HG03045 (cell line): Measurements from ENCODE around the gene PACRG.

Experiments used
- ATAC-seq: cut with Tn5 transposase; IDR thresholded peaks from one replicate; pipeline ENCODE4 v1.9.1; 2021; ENCODE audit warnings: mild to moderate bottlenecking, moderate library complexity; ENCODE audit not compliant: unreplicated experiment

Gene PACRG

GRCh38 chr6:163341224-163342061 lies 613.7 kb downstream of the PACRG start:
- no peak for ATAC-seq

DNA sequence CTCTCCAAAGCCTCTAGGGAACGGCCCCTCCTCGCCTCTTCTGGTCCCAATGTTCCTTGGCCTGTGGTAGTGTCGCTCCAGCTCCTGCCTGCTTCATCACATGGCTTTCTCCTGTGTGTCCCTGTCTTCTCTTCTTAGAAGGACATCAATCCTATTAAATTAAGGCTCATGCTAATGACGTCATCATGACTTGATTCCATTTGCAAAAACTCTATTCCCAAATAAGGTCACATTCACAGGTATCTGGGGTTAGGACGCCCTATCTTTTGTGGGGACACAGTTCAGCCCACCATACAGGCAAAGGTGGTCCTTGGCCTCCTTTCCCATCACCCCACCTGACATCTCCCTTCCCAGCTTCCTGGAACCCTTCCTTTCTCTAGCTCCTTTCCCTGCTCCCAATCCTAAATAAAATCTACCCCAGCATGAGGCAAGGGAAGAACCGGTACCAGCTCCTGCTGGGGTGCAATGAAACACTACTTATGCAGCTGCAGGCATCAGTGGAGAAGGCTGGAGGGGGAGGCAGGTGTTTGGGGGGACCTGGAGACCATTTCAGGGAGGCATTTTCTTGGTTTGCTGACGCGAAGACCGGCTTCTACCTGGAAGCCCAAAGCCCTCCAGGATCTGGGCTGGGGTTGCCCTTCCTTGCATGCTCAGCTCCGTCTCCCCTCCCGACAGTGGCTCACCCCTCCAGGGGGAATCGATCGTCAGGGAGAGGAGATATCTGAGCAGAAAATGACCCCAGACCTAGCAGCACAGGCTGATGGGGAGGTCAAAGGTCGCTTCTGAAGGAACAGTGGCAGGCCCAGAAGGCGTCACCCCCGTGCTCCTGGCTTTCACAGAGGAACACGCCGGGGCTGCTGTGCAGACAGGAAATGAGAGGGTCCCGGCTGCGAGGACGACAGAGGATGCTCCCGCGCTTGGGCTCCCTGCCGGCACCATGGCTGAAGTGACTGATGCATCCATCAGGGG lies 615.1 kb downstream of the PACRG start:
- no peak for ATAC-seq

DNA sequence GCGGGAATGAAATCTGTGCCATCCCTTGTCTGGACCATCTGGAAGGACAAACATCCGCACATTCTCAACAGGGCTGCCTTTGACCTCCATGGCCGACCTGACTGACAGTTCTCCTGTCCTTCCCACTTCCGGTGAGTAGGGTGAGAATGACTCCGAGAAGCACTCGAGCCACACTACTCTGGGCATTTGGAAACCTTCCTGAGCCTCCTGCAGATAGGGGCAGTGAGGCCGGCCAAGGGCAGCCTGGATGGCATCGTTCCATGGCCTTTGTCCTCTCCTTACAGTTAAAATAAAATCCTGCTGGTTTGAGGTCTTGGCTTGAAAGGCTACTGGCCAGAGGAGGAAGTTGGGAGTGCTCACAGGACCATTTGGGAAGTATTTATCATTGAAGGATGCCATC lies 615.8 kb downstream of the PACRG start:
- ATAC-seq, result no peak

DNA sequence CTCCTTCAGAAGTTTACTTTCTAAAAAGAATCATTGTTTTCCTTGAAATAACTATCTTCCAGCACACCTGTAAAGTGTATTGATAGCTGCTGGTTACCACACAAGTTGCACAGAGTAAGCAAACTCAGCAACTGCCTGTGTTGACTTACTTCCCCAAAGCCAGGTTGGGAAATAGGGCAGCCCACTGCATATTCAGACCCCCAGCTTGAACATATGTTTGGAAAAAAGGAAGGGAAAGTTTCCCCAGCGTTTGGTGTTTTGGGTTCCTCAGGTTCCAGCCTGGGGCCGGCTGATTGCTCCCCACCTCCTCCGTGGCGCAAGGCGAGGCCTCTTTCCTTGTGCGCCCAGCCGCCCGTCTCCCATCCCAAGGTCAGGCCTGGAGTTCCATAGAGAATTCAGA lies 616.6 kb downstream of the PACRG start:
- ATAC-seq, result no peak

DNA sequence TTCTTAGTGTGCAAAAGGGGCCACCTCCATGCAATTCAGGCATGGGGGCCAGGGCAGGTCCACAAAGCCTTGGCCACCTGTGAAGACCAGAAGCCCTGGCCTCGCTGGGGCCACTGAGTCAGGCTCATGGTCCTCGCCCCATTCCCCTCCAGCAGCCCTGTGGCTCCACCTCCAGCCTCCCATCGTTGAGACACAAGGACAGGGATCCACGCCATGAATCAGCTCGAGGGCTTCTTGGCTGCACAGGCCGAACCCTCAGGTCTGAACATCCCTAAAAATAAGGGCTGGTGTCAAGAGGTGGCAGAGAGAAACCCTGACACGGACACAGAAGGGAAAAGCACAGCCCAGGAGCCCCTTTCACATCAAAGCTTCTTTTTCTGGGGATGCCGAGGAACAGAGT lies 618.2 kb downstream of the PACRG start:
- no peak for ATAC-seq

- ATAC-seq, result no peak
Observed at GRCh38 chr6:163346497-163346961, 618.8 kb downstream of the PACRG start.

GRCh38 chr6:163347021-163347446 lies 619.3 kb downstream of the PACRG start:
- no peak for ATAC-seq

DNA sequence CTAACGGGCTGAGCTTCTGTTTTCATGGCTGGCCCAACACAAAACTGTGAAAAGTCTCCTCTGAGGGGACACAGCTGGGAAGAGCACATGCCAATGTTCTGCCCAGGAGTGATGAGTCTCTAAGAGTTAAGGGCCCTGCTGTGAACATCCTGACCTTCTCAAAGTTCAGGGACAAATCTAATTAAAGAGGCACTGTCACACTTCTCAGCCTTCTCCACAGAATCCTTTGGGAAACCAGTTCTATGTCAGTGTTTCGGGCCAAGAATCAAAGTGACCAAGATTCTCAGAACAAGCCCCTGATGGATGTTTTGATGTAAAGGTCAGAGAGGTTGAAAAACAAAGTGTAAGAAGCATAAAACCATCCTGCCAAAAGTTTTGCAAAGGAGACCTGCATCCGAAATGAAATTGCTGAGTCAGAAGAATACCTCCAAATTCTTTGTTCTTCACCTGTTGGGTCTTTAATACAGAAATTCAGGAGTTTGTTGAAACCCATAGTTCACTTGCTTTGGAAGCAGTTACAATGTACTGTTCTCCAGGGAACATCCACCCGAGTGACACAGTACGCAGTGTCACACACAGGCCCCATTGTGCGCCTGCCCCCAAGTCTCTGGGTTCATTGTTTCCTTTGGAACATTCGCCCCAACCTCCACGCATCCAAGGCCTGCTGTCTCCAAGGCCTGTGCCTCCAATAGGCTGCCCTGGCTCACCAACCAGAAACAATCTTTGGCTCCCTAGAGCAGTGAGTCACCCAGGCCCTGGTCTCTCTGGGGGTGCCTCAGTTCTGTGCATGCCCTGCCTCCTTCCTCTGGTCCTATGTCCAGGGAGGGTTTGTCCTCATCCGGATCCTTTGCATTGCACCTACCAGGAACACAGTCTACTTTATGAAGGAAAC lies 621.3 kb downstream of the PACRG start:
- ATAC-seq, result no peak

- no peak for ATAC-seq
Observed at GRCh38 chr6:163349696-163350095, 621.9 kb downstream of the PACRG start.

DNA sequence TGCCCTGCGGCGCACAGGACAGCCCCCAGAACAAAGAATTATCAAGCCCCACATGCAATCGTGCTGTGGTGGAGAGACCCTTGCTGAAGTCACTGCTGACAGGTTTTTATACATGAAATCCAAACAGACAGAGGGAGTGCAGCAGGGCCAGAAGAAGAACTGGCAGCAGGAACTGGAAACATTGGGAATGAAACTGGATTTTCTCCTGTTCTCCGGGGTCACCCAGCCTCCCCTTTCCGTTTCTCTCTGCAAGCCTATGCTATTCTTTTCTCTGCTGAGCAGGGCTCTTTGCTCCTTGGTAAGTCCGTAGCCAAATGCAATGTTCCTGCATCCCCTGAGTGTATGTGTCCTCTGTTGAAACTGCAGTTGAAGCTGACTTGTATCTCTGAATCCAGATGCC lies 623.2 kb downstream of the PACRG start:
- no peak for ATAC-seq

- no peak for ATAC-seq
Observed at GRCh38 chr6:163352011-163352685, 624.4 kb downstream of the PACRG start.

DNA sequence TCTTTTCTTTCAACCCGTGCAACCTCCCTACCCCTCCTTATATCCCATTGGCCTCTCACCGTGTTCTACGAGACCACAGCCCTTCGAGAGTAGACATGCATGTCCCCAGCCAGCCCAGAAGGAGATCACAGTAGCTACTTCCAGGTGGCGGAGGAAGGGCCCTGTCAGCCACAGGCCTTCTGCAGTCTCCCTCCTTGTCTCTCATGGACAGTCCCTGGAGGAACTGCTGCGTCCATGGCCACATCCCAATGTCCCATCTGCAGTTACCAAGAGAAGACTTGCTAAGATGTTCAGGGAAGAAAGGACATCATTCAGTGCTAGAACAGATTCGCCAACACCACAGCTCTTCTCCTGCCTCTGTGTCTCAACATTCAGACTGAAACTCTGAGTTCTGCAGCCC lies 625.2 kb downstream of the PACRG start:
- no peak for ATAC-seq

DNA sequence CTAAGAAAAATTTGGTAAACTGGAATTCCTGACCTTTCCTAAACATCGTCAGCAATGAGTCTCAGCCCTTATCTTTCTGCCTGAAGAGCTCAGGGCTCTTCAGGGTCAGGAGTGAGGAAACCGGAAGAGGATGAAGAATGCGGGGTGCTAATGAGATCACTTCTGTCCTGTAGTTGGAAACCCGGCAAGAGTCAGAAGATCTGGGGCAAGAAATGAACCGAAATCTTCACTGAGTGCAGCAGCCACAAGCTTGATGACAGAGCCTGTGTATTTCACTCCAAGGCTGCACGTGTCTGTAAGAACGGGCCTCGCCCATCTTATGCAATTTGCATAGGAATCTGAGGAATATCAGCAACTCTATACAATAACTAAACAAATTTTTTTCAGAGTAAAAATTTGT lies 626.3 kb downstream of the PACRG start:
- no peak for ATAC-seq

GRCh38 chr6:163354761-163355425 lies 627.1 kb downstream of the PACRG start:
- ATAC-seq, result peak; percentile 56

DNA sequence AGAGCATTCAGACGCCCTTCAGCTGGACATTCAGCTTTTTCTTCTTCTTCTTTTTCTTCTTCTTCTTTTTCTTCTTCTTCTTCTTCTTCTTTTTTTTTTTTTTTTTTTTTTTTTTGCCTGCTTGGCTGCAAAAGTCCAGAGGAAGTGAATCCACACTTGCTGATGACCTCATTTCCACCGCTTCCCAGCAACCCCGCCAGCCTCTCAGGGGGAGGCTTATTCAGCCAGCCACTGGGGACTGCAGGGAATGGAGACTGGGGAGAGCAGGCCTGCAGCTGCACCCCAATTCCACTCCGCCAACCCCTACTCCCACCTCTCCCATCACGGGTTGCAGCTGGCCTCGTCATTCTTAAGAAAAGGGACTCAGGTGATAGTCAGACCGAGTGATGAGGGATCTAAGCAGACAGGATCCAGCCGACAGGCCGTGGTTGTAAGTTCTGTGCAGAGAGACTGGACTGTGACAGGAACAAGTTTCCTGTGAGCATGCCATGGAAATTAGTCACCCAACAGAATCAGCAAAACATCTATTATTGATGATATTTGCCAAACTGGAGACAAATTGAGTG lies 627.7 kb downstream of the PACRG start:
- peak; percentile 23 for ATAC-seq

DNA sequence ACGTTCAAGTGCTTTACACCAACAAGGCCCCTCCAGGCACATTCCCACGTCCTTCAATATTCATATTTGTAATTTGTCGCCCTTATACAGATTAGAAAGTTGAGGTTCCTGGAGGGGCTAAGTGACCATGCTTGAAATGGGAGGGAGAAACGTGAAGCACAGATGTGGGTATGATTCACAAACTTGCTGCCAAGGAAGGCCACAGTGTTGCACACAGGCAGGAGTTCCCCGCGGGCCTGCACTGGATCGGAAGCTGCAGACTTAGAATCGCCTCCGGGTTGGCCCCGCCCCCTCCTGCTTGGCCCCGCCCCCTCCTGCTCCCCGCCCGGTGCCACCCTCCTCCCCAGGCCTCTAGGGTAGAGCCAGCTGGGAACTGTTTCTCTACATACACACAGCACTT lies 628.5 kb downstream of the PACRG start:
- ATAC-seq, result no peak

DNA sequence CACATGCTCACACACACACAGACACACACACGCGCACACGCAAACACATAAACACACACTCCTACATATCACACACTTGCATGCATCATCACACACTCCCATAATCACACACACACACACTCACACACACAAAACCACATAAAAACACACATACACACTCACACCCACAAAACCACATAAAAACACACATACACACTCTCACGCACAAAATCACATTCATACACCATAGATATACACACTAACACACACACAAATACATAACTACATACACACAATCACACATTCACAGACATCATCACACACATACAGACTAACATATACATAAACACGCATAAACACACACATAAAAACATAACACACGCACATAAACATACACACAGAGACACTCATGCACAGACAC lies 629.0 kb downstream of the PACRG start:
- ATAC-seq, result no peak

- no peak for ATAC-seq
Observed at GRCh38 chr6:163364641-163365040, 636.9 kb downstream of the PACRG start.
